HepG2 (cell line): Measurements from ENCODE around the gene SNX30. TPM values are rescaled to one million over a fixed set of nuclear protein-coding genes. Genes with fewer than 3 reads are reported as not detected.

ENCODE experiments used
- ATAC-seq: fragments of 200-7000 bp; cut with Tn5 transposase; 3 replicates; pipeline ENCODE4 v1.9.1; 2020; ENCODE audit warnings: mild to moderate bottlenecking, moderate library complexity
- BruUV-seq: library from RNA; stranded (reverse); fragments of 400-500 nt; replicated peaks from 2 replicates; lab custom pipeline; 2021; lab: Mats Ljungman, UMichigan
- CTCF ChIA-PET: fragments of 300-600 bp; formaldehyde crosslinking; extraction: SDS; loops from one replicate; lab custom pipeline; 2021; ENCODE audit warnings: low total read pairs, inconsistent platforms, low intra/inter-chr PET ratio; lab: Yijun Ruan, JAX
- POLR2A ChIA-PET: fragments of 350-600 bp; sonication (Branson Sonifier 250); formaldehyde crosslinking; loops from one replicate; lab custom pipeline; 2020; ENCODE audit warnings: antibody characterized with exemption, inconsistent platforms; lab: Yijun Ruan, JAX
- DNase-seq: peaks from one replicate; pipeline ENCODE4 v3.0.0-alpha.2; 2015; ENCODE audit warnings: low spot score
- FAIRE-seq: peaks from 3 replicates; lab custom pipeline; 2011; peaks lifted over from hg19 to GRCh38; lab: Jason Lieb, UNC
- H2AFZ ChIP-seq: one replicate; pipeline ENCODE4 v1.6.1; 2011; ENCODE audit warnings: low read length, inconsistent platforms
- H3K27ac ChIP-seq: fragments of 300-600 bp; 3 replicates; pipeline ENCODE4 v1.8.0; 2011; ENCODE audit warnings: mixed run types, mild to moderate bottlenecking, mixed read lengths, low read length, inconsistent platforms; ENCODE audit not compliant: insufficient read depth; ENCODE audit errors: extremely low read length
- H3K27me3 ChIP-seq, 2 experiments: fragments of 200-600 bp in 1 of 2; 2 replicates in 1 of 2; 3 replicates in 1 of 2; pipeline versions ENCODE4 v1.6.0 to v1.8.0; 2011; ENCODE audit warnings: low read length in 2 of 2, mild to moderate bottlenecking in 2 of 2, moderate library complexity in 2 of 2, inconsistent platforms in 1 of 2; ENCODE audit not compliant: insufficient read depth in 2 of 2, control insufficient read depth in 1 of 2
- H3K36me3 ChIP-seq, 2 experiments: fragments of 200-600 bp in 1 of 2; replicated peaks in 1 of 2; 2 replicates in 1 of 2; 3 replicates in 1 of 2; pipeline versions ENCODE4 v1.5.1 to v1.8.0; 2011; ENCODE audit warnings: low read length in 2 of 2, inconsistent platforms in 1 of 2; ENCODE audit not compliant: insufficient read depth in 2 of 2, control insufficient read depth in 1 of 2
- H3K4me1 ChIP-seq: 2 replicates; pipeline ENCODE4 v1.5.1; 2012; ENCODE audit warnings: low read length, inconsistent platforms; ENCODE audit not compliant: insufficient read depth
- H3K4me2 ChIP-seq: 2 replicates; pipeline ENCODE4 v1.6.0; 2011; ENCODE audit warnings: low read depth, low read length, inconsistent platforms
- H3K4me3 ChIP-seq, 3 experiments: fragments of 200-600 bp in 1 of 3; sonication (generic), shearing (Covaris generic) in 1 of 3; replicated peaks in 1 of 3; 2 replicates each; pipeline ENCODE4 v1.5.1; 2011 to 2016; ENCODE audit warnings: low read length in 3 of 3, inconsistent platforms in 2 of 3, low read depth in 2 of 3, mild to moderate bottlenecking in 2 of 3, control low read depth in 1 of 3, mixed read lengths in 1 of 3; ENCODE audit not compliant: insufficient read depth in 1 of 3
- H3K79me2 ChIP-seq: one replicate; pipeline ENCODE4 v1.6.1; 2011; ENCODE audit warnings: low read length, inconsistent platforms; ENCODE audit not compliant: insufficient read depth
- H3K9ac ChIP-seq: 2 replicates; pipeline ENCODE4 v1.6.0; 2011; ENCODE audit warnings: mild to moderate bottlenecking, low read depth, low read length, inconsistent platforms; ENCODE audit not compliant: insufficient read depth
- H3K9me3 ChIP-seq: 2 replicates; pipeline ENCODE4 v1.5.1; 2012; ENCODE audit warnings: mild to moderate bottlenecking, low read length
- H4K20me1 ChIP-seq: 2 replicates; pipeline ENCODE4 v1.6.0; 2011; ENCODE audit warnings: inconsistent platforms, mild to moderate bottlenecking, low read length, moderate library complexity; ENCODE audit not compliant: insufficient read depth
- HES4 ChIP-seq: sonication (generic); formaldehyde crosslinking; IDR thresholded peaks from 2 replicates; pipeline ENCODE4 v1.9.0; 2021; ENCODE audit warnings: mild to moderate bottlenecking, missing genetic modification reagents, borderline replicate concordance
- MAX ChIP-seq: IDR thresholded peaks from 2 replicates; pipeline ENCODE4 v1.6.1; 2012; ENCODE audit warnings: inconsistent platforms
- MYNN ChIP-seq: sonication (generic); formaldehyde crosslinking; IDR thresholded peaks from 2 replicates; pipeline ENCODE4 v1.4.0; 2020; ENCODE audit warnings: mild to moderate bottlenecking, low read depth, missing genetic modification reagents
- PITX1 ChIP-seq: sonication (generic); formaldehyde crosslinking; IDR thresholded peaks from 2 replicates; pipeline ENCODE4 v1.5.1; 2020; ENCODE audit warnings: mild to moderate bottlenecking, missing genetic modification reagents
- SATB2 ChIP-seq: sonication (generic); formaldehyde crosslinking; IDR thresholded peaks from 2 replicates; pipeline ENCODE4 v1.5.0; 2020; ENCODE audit warnings: missing genetic modification reagents
- TEAD2 ChIP-seq: sonication (generic); formaldehyde crosslinking; IDR thresholded peaks from 2 replicates; pipeline ENCODE4 v1.9.0; 2021; ENCODE audit warnings: missing genetic modification reagents
- TRAFD1 ChIP-seq: sonication (generic); formaldehyde crosslinking; IDR thresholded peaks from 2 replicates; pipeline ENCODE4 v1.5.1; 2020; ENCODE audit warnings: missing genetic modification reagents, mild to moderate bottlenecking, borderline replicate concordance
- ZFAT ChIP-seq: sonication (generic); formaldehyde crosslinking; conservative IDR thresholded peaks from 2 replicates; pipeline ENCODE4 v1.8.1; 2023; ENCODE audit warnings: missing genetic modification reagents, inconsistent platforms
- ZFP90 ChIP-seq: sonication (generic); formaldehyde crosslinking; IDR thresholded peaks from 2 replicates; pipeline ENCODE4 v1.8.0; 2022; ENCODE audit warnings: missing genetic modification reagents, mild to moderate bottlenecking, inconsistent platforms, borderline replicate concordance
- WGBS: methylation state at CpG from one replicate; pipeline ENCODE4 v1.1.6; 2017; ENCODE audit warnings: low lambda C conversion rate; 5-methylcytosine and 5-hydroxymethylcytosine counted together
- in situ Hi-C: cut with HindIII; loops from 2 replicates; pipeline ENCODE4 v1.10.0; 2017; ENCODE audit warnings: low pct_unique_long_range_greater_than_20kb; ENCODE audit not compliant: extremely low pct_ligation_motif_present
- intact Hi-C: fragments of 100-400 bp; cut with micrococcal nuclease; formaldehyde crosslinking; loops from one replicate; pipeline ENCODE4 v1.10.0; 2022; ENCODE audit not compliant: unreplicated experiment
- polyA plus RNA-seq, 8 experiments: library from polyadenylated mRNA; depleted of rRNA in 3 of 8; stranded (reverse) in 7 of 8; unstranded in 1 of 8; fragments of >200 nt; fragmentation: Illumina TruSeq in 4 of 8; extraction: Trizol in 4 of 8; gene quantifications; 2 replicates each; pipeline versions ENCODE4 v1.2.1 to v1.2.3, GENCODE V29; 2011 to 2016; ENCODE audit warnings: low read depth in 4 of 8, missing spikeins in 1 of 8, mixed read lengths in 1 of 8; ENCODE audit not compliant: insufficient read depth in 1 of 8
- total RNA-seq, 5 experiments: library from RNA; depleted of rRNA; stranded (reverse); fragments of >200 nt; fragmentation: Illumina TruSeq; extraction: Trizol; gene quantifications; 2 replicates each; pipeline ENCODE4 v1.2.3, GENCODE V29; 2016; ENCODE audit warnings: low read depth in 1 of 5

Gene SNX30
- total and polyA plus RNA-seq, 2 of the 13 experiments (the other 11 are each of a cell fraction or from before 2014, with no cell fraction given): 4.4 to 12.4 TPM

- H2AFZ ChIP-seq: no peak overlapping the region
- intact Hi-C loops: no loop called here
- no peak overlapping the region for H3K4me2 ChIP-seq
- no peaks in the 10 kb centered on the region for H3K79me2 ChIP-seq
- DNase-seq: no peak
- no peak overlapping the region for H3K27ac ChIP-seq
- no peak for FAIRE-seq
- no peak overlapping the region for H3K4me3 ChIP-seq
- no peak for TF ChIP-seq MAX
- no peak for TF ChIP-seq ZFP90 (CRISPR knock-in tag)
- no peak for TF ChIP-seq PITX1
- TF ChIP-seq SATB2 (CRISPR knock-in tag): no peak
- TF ChIP-seq ZFAT: no peak
- TF ChIP-seq TRAFD1 (CRISPR knock-in tag): no peak
- no peak for TF ChIP-seq MYNN (CRISPR knock-in tag)
- no peak for TF ChIP-seq HES4 (CRISPR knock-in tag)
- TF ChIP-seq TEAD2 (CRISPR knock-in tag): no peak
- TF ChIP-seq, all 625 proteins: peak for 0
- Histone ChIP-seq H3K9me3 (no peaks in the 10 kb centered on the region), H3K9ac (no peak overlapping the region), H3K4me1 (peaks cover 31% of the 10 kb centered on the region), H4K20me1 (no peaks in the 10 kb centered on the region), H3K36me3 (no peaks in the 10 kb centered on the region), H3K27me3 (no peaks in the 10 kb centered on the region)
- ChIA-PET POLR2A (no interaction called here), CTCF (no interaction called here)
- in situ Hi-C loops: no loop called here
- 93% methylated on average over 2 of the region's 2 CpGs for WGBS
- BruUV-seq: no TSS peak
- ATAC-seq: no peak
These were observed 22.2 kb upstream of the SNX30 start for GRCh38 chr9:112728401-112728800.
